CD4-positive, CD25-positive, alpha-beta regulatory T cell (primary cell): ENCODE measurements around the gene LHX4. TPM values are rescaled to one million over a fixed set of nuclear protein-coding genes. Genes with fewer than 3 reads are reported as not detected.

Experiments
- ATAC-seq, 2 donors: fragments of 150-1000 bp; cut with Tn5 transposase; one replicate each; pipeline ENCODE4 v1.10.0; 2021; ENCODE audit warnings: low read depth in 2 of 2, moderate number of reproducible peaks in 2 of 2, moderate library complexity in 1 of 2
- DNase-seq, 3 donors: peaks; one replicate each; pipeline versions ENCODE4 v3.0.0 to v3.0.0-alpha.2; 2012 to 2022; ENCODE audit warnings: mixed read lengths in 1 of 3
- H3K27ac ChIP-seq: one replicate; pipeline ENCODE4 v1.7.0; 2013; ENCODE audit warnings: mild to moderate bottlenecking, low read length; ENCODE audit not compliant: insufficient read depth, poor library complexity, severe bottlenecking
- H3K27me3 ChIP-seq: one replicate; pipeline ENCODE4 v1.7.0; 2013; ENCODE audit warnings: low read length; ENCODE audit not compliant: control insufficient read depth, insufficient read depth
- H3K36me3 ChIP-seq: one replicate; pipeline ENCODE4 v1.7.0; 2013; ENCODE audit warnings: mild to moderate bottlenecking, low read length, moderate library complexity; ENCODE audit not compliant: control insufficient read depth, insufficient read depth
- H3K4me1 ChIP-seq: 2 replicates; pipeline ENCODE4 v1.7.0; 2013; ENCODE audit warnings: mild to moderate bottlenecking, low read length; ENCODE audit not compliant: insufficient read depth, control insufficient read depth, poor library complexity, severe bottlenecking
- H3K4me3 ChIP-seq: one replicate; pipeline ENCODE4 v1.7.0; 2013; ENCODE audit warnings: low read depth, mild to moderate bottlenecking, low read length, moderate library complexity
- H3K9me3 ChIP-seq, 2 experiments: 1 replicate in 1 of 2; 2 replicates in 1 of 2; pipeline ENCODE4 v1.7.0; 2013; ENCODE audit warnings: low read length in 2 of 2, mild to moderate bottlenecking in 1 of 2, moderate library complexity in 1 of 2; ENCODE audit not compliant: control insufficient read depth in 2 of 2
- H3K27ac Mint-ChIP-seq, 3 donors: one replicate each; pipeline ENCODE4 v1.8.0; 2020 to 2022; ENCODE audit warnings: mild to moderate bottlenecking in 3 of 3, mixed read lengths in 3 of 3, moderate library complexity in 2 of 3
- H3K27me3 Mint-ChIP-seq: one replicate; pipeline ENCODE4 v1.8.0; 2022; ENCODE audit warnings: mild to moderate bottlenecking, mixed read lengths
- H3K36me3 Mint-ChIP-seq: one replicate; pipeline ENCODE4 v1.8.0; 2020; ENCODE audit warnings: mixed read lengths
- H3K4me1 Mint-ChIP-seq, 4 donors: one replicate each; pipeline ENCODE4 v1.8.0; 2020 to 2022; ENCODE audit warnings: mixed read lengths in 4 of 4, mild to moderate bottlenecking in 1 of 4
- H3K4me3 Mint-ChIP-seq, 4 donors: one replicate each; pipeline ENCODE4 v1.8.0; 2020 to 2022; ENCODE audit warnings: mild to moderate bottlenecking in 4 of 4, mixed read lengths in 4 of 4, moderate library complexity in 3 of 4
- H3K9me3 Mint-ChIP-seq, 7 donors: one replicate each; pipeline ENCODE4 v1.8.0; 2020 to 2022; ENCODE audit warnings: mixed read lengths in 7 of 7, mild to moderate bottlenecking in 3 of 7, moderate library complexity in 2 of 7
- polyA plus RNA-seq, 4 donors: library from polyadenylated mRNA; unstranded; fragments of 300-500 nt; fragmentation: Illumina TruSeq; gene quantifications; one replicate each; pipeline ENCODE4 v1.2.3, GENCODE V29; 2021
- total RNA-seq: library from RNA; stranded (reverse); gene quantifications from one replicate; pipeline ENCODE4 v1.2.3, GENCODE V29; 2022

The LHX4 gene
- total and polyA plus RNA-seq, 5 donors from 2014 or later = 0.17 to 0.32 (median 0.28) TPM; not detected in 1

DNA sequence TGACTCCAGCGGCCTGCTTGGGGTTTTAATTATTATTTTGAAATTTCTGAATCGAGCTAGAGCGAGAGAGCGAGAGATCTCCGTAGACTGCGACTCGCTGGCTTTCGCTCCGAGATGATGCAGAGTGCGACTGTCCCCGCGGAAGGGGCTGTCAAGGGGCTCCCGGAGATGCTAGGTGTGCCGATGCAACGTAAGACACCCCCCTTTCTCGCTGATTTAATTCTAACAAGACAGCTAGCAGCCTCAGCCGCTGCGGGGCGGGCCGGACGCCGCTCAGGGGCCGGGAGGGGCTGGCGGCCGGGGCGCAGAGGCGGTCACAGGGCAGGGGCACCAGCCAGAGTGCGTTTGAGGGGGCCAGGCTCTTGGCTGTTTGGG, 339 bp downstream of the LHX4 start:
- peaks cover 59% of the 10 kb centered on the region for H3K4me1 ChIP-seq
- no peak overlapping the region for H3K27ac Mint-ChIP-seq

DNA sequence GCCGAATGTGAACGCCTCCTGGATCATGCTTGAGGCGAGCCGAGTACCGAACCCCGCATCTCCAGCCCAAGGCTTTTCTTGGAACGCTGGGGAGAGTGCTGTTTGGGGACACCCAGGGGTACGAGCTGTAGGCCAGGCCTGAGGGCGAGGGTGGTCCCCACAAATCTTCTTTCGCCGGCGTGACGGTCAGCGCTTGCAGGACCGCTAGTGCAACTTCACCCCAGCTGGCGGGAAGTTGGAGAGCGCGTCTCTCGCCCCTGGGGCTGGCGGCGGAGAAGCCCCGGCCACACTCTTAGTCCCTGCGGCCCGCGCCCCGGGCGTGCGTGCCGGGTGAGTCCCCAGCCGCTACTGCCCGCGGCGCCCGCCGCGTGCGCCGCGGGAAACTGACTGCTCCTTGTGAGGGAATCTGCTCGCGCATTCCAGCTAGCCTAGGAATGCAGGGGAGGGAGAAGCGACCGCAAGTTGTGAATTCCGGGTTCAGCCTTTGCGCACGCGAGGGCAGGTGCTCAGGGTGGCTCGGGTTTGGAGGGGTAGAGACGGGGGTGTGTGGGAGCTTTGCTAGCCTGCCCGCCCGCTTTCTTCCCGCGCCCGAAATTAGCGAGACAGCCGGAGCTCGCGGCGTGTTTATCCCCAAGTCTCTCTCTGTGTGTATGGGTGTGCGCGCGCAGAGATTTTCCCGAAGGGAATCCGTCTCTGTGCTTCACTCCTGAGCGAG, 884 bp downstream of the LHX4 start:
- no peak for ATAC-seq
- Mint-ChIP-seq H3K36me3 (no peaks in the 10 kb centered on the region), H3K9me3 (peaks cover 0 to 5% (median 0%) of the 10 kb centered on the region in 7 donors), H3K27ac (no peak overlapping the region), H3K27me3 (peaks cover 84% of the 10 kb centered on the region), H3K4me1 (peaks cover 0 to 53% (median 17%) of the 10 kb centered on the region in 4 donors), H3K4me3 (peak overlapping the region; percentile 63 to 83 (median 72))
- no peak overlapping the region for H3K4me3 ChIP-seq
- peaks cover 63% of the 10 kb centered on the region for H3K4me1 ChIP-seq
- no peaks in the 10 kb centered on the region for H3K9me3 ChIP-seq
- peak in 1 of 3 donors; percentile 24 for DNase-seq
- no peak overlapping the region for H3K27ac ChIP-seq
- no peaks in the 10 kb centered on the region for H3K36me3 ChIP-seq
- peaks cover 29% of the 10 kb centered on the region for H3K27me3 ChIP-seq

More for the DNA sequence above, 339 bp downstream of the LHX4 start:
- H3K9me3 ChIP-seq = no peaks in the 10 kb centered on the region
- Mint-ChIP-seq H3K4me3 (peak overlapping the region; percentile 63 to 94 (median 82)), H3K4me1 (peaks cover 0 to 48% (median 15%) of the 10 kb centered on the region in 4 donors), H3K36me3 (no peaks in the 10 kb centered on the region), H3K27me3 (peaks cover 84% of the 10 kb centered on the region), H3K9me3 (peaks cover 0 to 4% (median 0%) of the 10 kb centered on the region in 7 donors)
- ATAC-seq = no peak
- H3K36me3 ChIP-seq = no peaks in the 10 kb centered on the region
- H3K4me3 ChIP-seq = peak overlapping the region; percentile 54
- peaks cover 34% of the 10 kb centered on the region for H3K27me3 ChIP-seq
- no peak overlapping the region for H3K27ac ChIP-seq
- DNase-seq = peak in 1 of 3 donors; percentile 30

DNA sequence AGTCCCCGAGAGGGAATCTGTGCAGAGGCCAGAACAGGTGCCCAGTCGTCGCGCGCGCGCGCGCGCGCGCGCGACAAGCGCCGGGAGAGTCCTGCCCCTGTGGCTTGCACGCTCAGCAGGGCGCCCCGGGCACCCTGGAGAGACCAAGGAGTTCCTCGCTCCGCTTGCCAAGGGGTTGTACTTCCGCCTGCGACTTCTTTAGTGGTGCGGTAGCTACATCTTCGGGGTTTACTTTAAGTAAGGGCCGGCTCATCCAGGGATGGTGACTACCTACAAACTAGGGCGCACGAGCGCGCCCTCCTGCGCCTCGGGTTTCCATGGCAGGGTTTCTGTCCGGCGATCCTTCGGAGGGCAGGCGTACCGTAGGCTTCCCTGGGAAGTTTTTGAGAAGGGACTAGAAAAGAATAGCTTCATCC, 1.4 kb downstream of the LHX4 start:
- no peaks in the 10 kb centered on the region for H3K36me3 Mint-ChIP-seq
- H3K9me3 Mint-ChIP-seq = peaks cover 0 to 3% (median 0%) of the 10 kb centered on the region in 7 donors
- H3K4me1 ChIP-seq = peaks cover 63% of the 10 kb centered on the region
- H3K4me1 Mint-ChIP-seq = peaks cover 0 to 59% (median 18%) of the 10 kb centered on the region in 4 donors
- no peak for ATAC-seq
- peak overlapping the region; percentile 63 to 82 (median 80) for H3K4me3 Mint-ChIP-seq
- H3K9me3 ChIP-seq = no peaks in the 10 kb centered on the region
- H3K27me3 Mint-ChIP-seq = peaks cover 84% of the 10 kb centered on the region
- no peak overlapping the region for H3K27ac Mint-ChIP-seq
- H3K27ac ChIP-seq = no peak overlapping the region
- H3K27me3 ChIP-seq = peaks cover 31% of the 10 kb centered on the region
- H3K36me3 ChIP-seq = no peaks in the 10 kb centered on the region
- DNase-seq = peak in 1 of 3 donors; percentile 56
- H3K4me3 ChIP-seq = no peak overlapping the region

DNA sequence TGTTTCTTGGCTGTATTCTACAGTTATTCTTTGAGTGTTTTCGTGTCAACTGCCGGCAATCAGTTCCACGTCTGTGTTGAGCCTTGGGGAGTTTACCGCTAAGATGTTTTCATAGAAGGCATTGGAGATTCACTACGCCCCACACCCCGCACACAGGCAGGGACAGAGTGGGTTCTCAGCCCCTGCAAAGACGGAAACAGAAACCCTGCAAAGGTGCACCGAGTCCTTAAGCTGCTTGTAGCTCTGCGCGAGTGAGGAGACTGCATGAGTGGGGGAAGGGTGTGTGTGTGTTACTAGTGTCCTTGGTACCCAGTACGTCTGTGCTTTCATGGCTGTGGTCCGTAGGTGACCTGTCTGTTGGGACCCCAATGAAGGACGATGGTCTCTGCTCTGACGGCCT, 1.9 kb downstream of the LHX4 start:
- H3K9me3 Mint-ChIP-seq = peaks cover 0 to 3% (median 0%) of the 10 kb centered on the region in 7 donors
- peak overlapping the region; percentile 63 to 82 (median 80) for H3K4me3 Mint-ChIP-seq
- H3K9me3 ChIP-seq = no peaks in the 10 kb centered on the region
- peaks cover 63% of the 10 kb centered on the region for H3K4me1 ChIP-seq
- no peaks in the 10 kb centered on the region for H3K36me3 Mint-ChIP-seq
- no peaks in the 10 kb centered on the region for H3K36me3 ChIP-seq
- peak in 1 of 3 donors; percentile 34 for DNase-seq
- ATAC-seq = no peak
- H3K4me3 ChIP-seq = no peak overlapping the region
- H3K27ac Mint-ChIP-seq = no peak overlapping the region
- no peak overlapping the region for H3K27ac ChIP-seq
- peaks cover 84% of the 10 kb centered on the region for H3K27me3 Mint-ChIP-seq
- H3K27me3 ChIP-seq = peaks cover 31% of the 10 kb centered on the region
- H3K4me1 Mint-ChIP-seq = peaks cover 0 to 61% (median 19%) of the 10 kb centered on the region in 4 donors

DNA sequence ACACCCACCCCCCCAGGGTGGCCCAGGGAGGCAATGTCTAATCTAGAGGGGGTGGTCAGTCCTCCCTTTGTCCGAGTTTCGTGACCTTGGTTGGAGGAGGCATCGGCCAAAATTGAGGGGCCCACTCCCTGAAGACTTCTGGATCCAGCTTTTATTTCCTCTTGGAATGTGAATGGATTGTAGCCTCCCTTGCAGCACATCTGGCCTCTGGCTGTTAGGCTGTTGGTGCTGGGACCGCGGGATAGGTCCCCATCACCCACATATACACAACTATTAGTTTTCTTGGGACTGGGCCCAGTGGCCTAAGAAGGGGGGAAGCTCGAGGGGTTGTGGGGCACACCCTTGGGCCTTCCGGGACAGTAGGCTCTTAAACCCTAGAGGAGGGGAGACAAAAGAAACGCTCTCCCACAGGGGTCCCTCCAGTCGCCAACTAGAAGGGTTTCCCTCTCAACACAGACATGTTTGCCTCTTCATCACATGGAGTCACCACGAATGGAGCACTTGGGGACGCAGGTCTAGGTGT, 2.5 kb downstream of the LHX4 start:
- H3K4me3 ChIP-seq = no peak overlapping the region
- no peaks in the 10 kb centered on the region for H3K36me3 Mint-ChIP-seq
- H3K27me3 ChIP-seq = peaks cover 34% of the 10 kb centered on the region
- ATAC-seq = no peak
- DNase-seq = no peak
- H3K4me1 ChIP-seq = peaks cover 63% of the 10 kb centered on the region
- H3K9me3 Mint-ChIP-seq = peaks cover 0 to 3% (median 0%) of the 10 kb centered on the region in 7 donors
- peaks cover 0 to 64% (median 19%) of the 10 kb centered on the region in 4 donors for H3K4me1 Mint-ChIP-seq
- H3K9me3 ChIP-seq = no peaks in the 10 kb centered on the region
- H3K27ac ChIP-seq = no peak overlapping the region
- H3K36me3 ChIP-seq = no peaks in the 10 kb centered on the region
- H3K4me3 Mint-ChIP-seq = peak overlapping the region in 2 of 4 donors; percentile 63 to 79
- H3K27ac Mint-ChIP-seq = peak overlapping the region in 1 of 3 donors; percentile 38
- H3K27me3 Mint-ChIP-seq = peaks cover 84% of the 10 kb centered on the region

DNA sequence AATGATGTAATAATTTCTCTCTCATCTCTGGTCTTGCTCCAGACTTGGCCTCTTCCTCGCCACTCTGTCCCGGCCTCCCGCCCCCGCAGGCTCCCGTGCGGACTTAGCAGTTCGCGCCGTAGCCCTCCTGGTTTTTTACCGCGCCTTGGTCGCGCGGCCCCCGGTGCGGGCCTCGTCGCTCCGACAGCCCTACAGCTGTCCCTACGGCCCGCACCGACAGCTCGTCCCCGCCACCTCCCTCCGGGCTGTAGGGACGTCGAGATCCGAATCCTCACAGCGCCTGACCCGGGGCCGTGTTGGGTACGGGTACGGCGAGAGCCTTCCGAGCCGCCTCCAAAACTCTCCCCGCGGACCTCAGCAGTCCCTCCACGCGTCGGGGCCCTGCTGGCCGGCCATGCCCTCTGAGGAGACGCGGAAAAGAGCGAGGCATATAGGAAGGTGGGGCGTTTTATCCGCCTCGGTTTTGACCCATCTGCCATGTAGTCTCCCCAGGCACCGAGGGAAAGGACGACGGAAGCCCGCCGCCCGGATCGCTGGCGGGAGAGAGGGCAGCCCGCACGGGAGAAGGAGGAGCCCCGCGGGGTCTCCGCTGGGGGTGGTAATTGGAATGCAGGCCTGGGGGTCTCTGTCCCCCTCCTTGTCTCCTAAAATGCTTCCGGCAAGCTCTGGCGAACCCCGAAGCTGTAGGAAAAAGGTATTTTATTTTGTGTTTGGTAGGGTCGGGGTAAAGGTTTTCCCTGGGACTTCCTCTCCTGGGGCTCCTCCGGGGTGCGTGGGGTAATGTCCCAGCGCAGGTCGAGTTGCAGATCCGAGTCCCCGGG, 3.3 kb downstream of the LHX4 start:
- Histone ChIP-seq H3K27ac (no peak overlapping the region), H3K4me1 (peaks cover 61% of the 10 kb centered on the region), H3K36me3 (no peaks in the 10 kb centered on the region), H3K27me3 (peaks cover 34% of the 10 kb centered on the region), H3K4me3 (no peak overlapping the region), H3K9me3 (no peaks in the 10 kb centered on the region)
- Mint-ChIP-seq H3K27me3 (peaks cover 84% of the 10 kb centered on the region), H3K4me1 (peaks cover 0 to 59% (median 22%) of the 10 kb centered on the region in 4 donors), H3K4me3 (peak overlapping the region; percentile 26 to 70 (median 56)), H3K27ac (peak overlapping the region in 1 of 3 donors; percentile 52), H3K36me3 (no peaks in the 10 kb centered on the region), H3K9me3 (peaks cover 0 to 2% (median 0%) of the 10 kb centered on the region in 7 donors)
- DNase-seq (no peak), ATAC-seq (no peak)

DNA sequence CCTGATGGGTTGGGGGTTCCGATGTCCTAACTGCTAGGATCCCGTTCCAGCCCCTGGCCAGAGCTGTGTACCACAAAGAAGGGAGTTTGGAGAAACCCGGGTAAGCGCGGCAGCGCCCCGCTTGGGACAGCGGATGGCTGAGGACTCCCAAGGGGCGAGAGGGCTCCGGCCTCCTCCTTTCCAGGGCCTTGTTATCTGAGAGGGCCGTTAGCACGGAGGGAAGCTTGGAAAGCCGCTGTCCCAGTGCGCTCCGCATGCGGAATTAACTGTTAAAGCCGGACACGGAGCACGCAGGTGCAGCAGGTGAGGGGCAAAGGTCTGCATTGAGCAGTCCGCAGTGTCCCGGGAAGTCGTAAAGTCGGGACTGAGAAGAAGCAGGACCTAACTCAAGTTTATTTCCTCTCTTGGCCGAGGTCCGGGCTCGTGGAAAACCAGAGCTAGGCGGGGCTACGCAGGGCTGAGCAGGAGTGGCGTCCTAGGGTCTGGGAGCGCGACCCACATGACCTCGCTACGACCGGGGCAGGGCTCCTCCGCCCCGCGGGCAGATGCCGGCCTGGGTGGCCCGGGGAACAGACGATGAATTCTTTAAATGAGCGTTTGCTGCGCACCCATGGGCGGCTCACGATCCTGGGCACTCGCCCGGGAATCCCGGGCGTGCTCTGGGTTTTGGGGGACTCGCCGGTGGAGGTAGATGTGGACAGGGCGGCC, 4.5 kb downstream of the LHX4 start:
- Mint-ChIP-seq H3K27me3 (peaks cover 86% of the 10 kb centered on the region), H3K9me3 (peaks cover 0 to 2% (median 0%) of the 10 kb centered on the region in 7 donors), H3K4me3 (peak overlapping the region; percentile 50 to 70 (median 58)), H3K4me1 (peaks cover 0 to 52% (median 22%) of the 10 kb centered on the region in 4 donors), H3K27ac (no peak overlapping the region), H3K36me3 (no peaks in the 10 kb centered on the region)
- Histone ChIP-seq H3K4me3 (no peak overlapping the region), H3K4me1 (peaks cover 50% of the 10 kb centered on the region), H3K36me3 (no peaks in the 10 kb centered on the region), H3K27ac (no peak overlapping the region), H3K9me3 (no peaks in the 10 kb centered on the region), H3K27me3 (peaks cover 45% of the 10 kb centered on the region)
- no peak for ATAC-seq
- peak in 1 of 3 donors; percentile 16 for DNase-seq
